ENCODE measurements around the gene BCL2L1. TPM values are rescaled to one million over a fixed set of nuclear protein-coding genes. Genes with fewer than 3 reads are reported as not detected.

BCL2L1 gene
- total RNA-seq, 1 donor from 2014 or later, result 66.6 TPM

GRCh38 chr20:31723069-31723318 lies 326 bp upstream of the BCL2L1 start:
- Mint-ChIP-seq H3K36me3 (peaks cover 3% of the 10 kb centered on the region), H3K4me1 (peaks cover 50% of the 10 kb centered on the region), H3K4me3 (peak overlapping the region; percentile 82), H3K9me3 (no peaks in the 10 kb centered on the region), H3K27me3 (ENCODE audit: low read depth) (no peaks in the 10 kb centered on the region), H3K27ac (peak overlapping the region; percentile 98)
- DNase-seq (ENCODE audit: low spot score in 2 of 2, unreplicated experiment in 2 of 2), result no peak
- no peak for TF ChIP-seq CTCF (IDR thresholded peaks at IDR 0.05; ENCODE audit: unreplicated experiment)

GRCh38 chr20:31721408-31722256 lies 1.0 kb downstream of the BCL2L1 start:
- no peak for DNase-seq (ENCODE audit: low spot score in 2 of 2, unreplicated experiment in 2 of 2)
- Mint-ChIP-seq H3K27ac (peak overlapping the region; percentile 98), H3K27me3 (ENCODE audit: low read depth) (no peaks in the 10 kb centered on the region), H3K9me3 (no peaks in the 10 kb centered on the region), H3K36me3 (peaks cover 15% of the 10 kb centered on the region), H3K4me3 (peak overlapping the region; percentile 82), H3K4me1 (peaks cover 57% of the 10 kb centered on the region)
- no peak for TF ChIP-seq CTCF (IDR thresholded peaks at IDR 0.05; ENCODE audit: unreplicated experiment)

GRCh38 chr20:31720486-31721407 lies 1.9 kb downstream of the BCL2L1 start:
- Mint-ChIP-seq H3K36me3 (peaks cover 21% of the 10 kb centered on the region), H3K9me3 (no peaks in the 10 kb centered on the region), H3K27ac (peak overlapping the region; percentile 98), H3K4me1 (peaks cover 66% of the 10 kb centered on the region), H3K27me3 (ENCODE audit: low read depth) (no peaks in the 10 kb centered on the region), H3K4me3 (peak overlapping the region; percentile 82)
- no peak for DNase-seq (ENCODE audit: low spot score in 2 of 2, unreplicated experiment in 2 of 2)
- TF ChIP-seq CTCF (IDR thresholded peaks at IDR 0.05; ENCODE audit: unreplicated experiment), result no peak

- DNase-seq (ENCODE audit: low spot score in 2 of 2, unreplicated experiment in 2 of 2), result no peak
Observed at GRCh38 chr20:31719644-31720485, 2.8 kb downstream of the BCL2L1 start.

More at GRCh38 chr20:31719644-31720485, 2.8 kb downstream of the BCL2L1 start:
- TF ChIP-seq CTCF (IDR thresholded peaks at IDR 0.05; ENCODE audit: unreplicated experiment), result no peak
- Mint-ChIP-seq H3K27ac (peak overlapping the region; percentile 98), H3K4me3 (peak overlapping the region; percentile 82), H3K27me3 (ENCODE audit: low read depth) (no peaks in the 10 kb centered on the region), H3K4me1 (peaks cover 71% of the 10 kb centered on the region), H3K9me3 (no peaks in the 10 kb centered on the region), H3K36me3 (peaks cover 24% of the 10 kb centered on the region)

Measured in mesothelial cell of epicardium (in vitro differentiated cells).